ENCODE measurements around the gene PPP1R14D.

DNA sequence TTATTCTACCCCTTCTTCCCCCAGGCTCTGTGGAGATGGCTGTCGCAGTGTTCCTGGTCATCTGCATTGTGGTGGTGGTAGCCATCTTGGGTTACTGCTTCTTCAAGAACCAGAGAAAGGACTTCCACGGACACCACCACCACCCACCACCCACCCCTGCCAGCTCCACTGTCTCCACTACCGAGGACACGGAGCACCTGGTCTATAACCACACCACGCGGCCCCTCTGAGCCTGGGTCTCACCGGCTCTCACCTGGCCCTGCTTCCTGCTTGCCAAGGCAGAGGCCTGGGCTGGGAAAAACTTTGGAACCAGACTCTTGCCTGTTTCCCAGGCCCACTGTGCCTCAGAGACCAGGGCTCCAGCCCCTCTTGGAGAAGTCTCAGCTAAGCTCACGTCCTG lies 28.2 kb upstream of the PPP1R14D start:
- TF ChIP-seq, protein P1, sequence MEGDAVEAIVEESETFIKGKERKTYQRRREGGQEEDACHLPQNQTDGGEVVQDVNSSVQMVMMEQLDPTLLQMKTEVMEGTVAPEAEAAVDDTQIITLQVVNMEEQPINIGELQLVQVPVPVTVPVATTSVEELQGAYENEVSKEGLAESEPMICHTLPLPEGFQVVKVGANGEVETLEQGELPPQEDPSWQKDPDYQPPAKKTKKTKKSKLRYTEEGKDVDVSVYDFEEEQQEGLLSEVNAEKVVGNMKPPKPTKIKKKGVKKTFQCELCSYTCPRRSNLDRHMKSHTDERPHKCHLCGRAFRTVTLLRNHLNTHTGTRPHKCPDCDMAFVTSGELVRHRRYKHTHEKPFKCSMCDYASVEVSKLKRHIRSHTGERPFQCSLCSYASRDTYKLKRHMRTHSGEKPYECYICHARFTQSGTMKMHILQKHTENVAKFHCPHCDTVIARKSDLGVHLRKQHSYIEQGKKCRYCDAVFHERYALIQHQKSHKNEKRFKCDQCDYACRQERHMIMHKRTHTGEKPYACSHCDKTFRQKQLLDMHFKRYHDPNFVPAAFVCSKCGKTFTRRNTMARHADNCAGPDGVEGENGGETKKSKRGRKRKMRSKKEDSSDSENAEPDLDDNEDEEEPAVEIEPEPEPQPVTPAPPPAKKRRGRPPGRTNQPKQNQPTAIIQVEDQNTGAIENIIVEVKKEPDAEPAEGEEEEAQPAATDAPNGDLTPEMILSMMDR (IDR thresholded peaks at IDR 0.05) = no peak
- no peak for TF ChIP-seq POLR2A (IDR thresholded peaks at IDR 0.05)
